ENCODE data around the gene MIS12. TPM values are rescaled to one million over a fixed set of nuclear protein-coding genes. Genes with fewer than 3 reads are reported as not detected.

Gene MIS12
- total and polyA plus RNA-seq, 4 donors: 4.3 to 18.6 (median 11.1) TPM

DNA sequence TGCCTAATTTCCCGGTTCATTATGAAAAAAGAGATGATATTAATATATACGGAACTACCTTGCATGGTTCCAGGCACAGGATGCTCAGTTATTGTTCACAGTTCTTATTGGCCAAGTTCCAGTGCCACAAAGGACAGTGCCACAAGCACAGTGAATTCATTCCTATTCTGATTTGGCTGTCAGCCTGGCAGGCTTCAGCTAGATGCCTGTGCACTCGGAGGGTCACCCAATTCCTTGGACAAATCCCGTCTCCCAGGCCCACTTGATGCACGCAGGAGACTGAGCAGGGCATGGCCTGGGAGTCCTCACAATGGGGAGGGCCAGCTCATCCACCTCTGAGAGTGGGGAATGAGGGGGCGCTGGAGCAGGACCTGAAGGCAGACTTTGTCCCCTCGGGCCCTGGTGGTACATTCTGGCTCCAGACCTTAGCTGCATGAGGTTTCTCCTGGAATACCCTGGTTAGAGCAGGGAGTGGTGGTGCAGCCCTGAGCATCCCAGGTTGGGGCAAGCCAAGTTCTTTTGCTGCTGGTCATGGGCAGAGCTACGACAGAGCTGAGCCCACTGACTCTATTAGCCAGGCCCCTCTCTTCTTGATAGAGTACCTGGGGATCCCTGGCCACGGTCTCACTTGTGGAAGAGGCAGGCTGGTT, 41.4 kb downstream of the MIS12 start (continued):
- TF ChIP-seq YY1 (IDR thresholded peaks at IDR 0.05): no peak
- no peak for TF ChIP-seq TAF1 (conservative IDR thresholded peaks at IDR 0.05)
- TF ChIP-seq, protein P1, sequence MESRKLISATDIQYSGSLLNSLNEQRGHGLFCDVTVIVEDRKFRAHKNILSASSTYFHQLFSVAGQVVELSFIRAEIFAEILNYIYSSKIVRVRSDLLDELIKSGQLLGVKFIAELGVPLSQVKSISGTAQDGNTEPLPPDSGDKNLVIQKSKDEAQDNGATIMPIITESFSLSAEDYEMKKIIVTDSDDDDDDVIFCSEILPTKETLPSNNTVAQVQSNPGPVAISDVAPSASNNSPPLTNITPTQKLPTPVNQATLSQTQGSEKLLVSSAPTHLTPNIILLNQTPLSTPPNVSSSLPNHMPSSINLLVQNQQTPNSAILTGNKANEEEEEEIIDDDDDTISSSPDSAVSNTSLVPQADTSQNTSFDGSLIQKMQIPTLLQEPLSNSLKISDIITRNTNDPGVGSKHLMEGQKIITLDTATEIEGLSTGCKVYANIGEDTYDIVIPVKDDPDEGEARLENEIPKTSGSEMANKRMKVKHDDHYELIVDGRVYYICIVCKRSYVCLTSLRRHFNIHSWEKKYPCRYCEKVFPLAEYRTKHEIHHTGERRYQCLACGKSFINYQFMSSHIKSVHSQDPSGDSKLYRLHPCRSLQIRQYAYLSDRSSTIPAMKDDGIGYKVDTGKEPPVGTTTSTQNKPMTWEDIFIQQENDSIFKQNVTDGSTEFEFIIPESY (IDR thresholded peaks at IDR 0.05): no peak
- no peak for TF ChIP-seq FOXA1 (IDR thresholded peaks at IDR 0.05)
- no peak for TF ChIP-seq FOXA2 (IDR thresholded peaks at IDR 0.05)
- no peak for TF ChIP-seq RXRA (IDR thresholded peaks at IDR 0.05)
- no peak for TF ChIP-seq JUND (IDR thresholded peaks at IDR 0.05)

DNA sequence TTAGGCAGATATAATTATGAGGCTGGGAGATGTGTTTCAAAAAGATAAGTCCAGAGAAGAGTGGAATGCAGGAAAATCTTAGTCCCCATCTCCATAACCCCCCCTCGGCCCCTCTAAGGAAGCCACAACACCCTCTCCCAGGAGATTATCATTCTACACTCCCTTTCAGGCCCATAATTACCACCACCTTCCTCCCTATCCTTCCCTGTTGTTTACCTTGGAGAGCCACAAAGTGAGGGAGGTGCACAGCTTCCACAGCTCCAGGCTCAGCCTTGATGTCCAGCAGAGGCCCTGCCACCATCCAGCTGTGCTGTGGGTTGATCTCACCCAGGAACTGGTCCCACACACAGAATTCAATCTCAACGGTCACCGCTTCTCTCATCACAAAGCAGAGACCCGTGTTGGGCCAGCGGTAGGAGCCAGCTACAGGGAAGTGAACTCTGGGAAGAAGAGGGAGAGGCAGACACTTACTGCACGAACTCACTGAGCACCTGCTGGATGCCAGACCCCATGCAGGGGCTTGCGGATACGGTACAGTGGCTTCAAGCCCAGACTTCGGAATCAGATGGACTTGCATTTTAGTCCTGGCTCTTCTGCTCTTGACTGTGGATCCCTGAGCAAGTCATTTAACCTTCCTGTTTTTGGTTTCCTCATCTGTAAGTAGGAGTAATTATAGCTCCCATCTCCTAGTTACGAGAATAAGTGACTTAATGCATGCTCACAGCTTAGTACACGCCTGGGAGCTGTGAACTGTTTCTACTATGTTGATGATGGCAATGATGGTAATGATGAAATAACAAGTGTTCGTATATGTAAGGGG, 44.1 kb downstream of the MIS12 start:
- Histone ChIP-seq H3K27me3 (ENCODE audit: control insufficient read depth in 4 of 4, insufficient read depth in 4 of 4, low read length in 3 of 4) (no peaks in the 10 kb centered on the region), H3K36me3 (ENCODE audit: control insufficient read depth in 4 of 4, insufficient read depth in 3 of 4, low read depth in 1 of 4, low read length in 3 of 4) (peaks cover 0 to 3% (median 0%) of the 10 kb centered on the region in 4 donors), H3K4me1 (ENCODE audit: control insufficient read depth in 4 of 4, insufficient read depth in 4 of 4, low read length in 3 of 4) (no peaks in the 10 kb centered on the region), H3K27ac (ENCODE audit: low read depth in 1 of 2, low read length in 2 of 2) (no peak overlapping the region), H3K4me3 (ENCODE audit: low read depth in 1 of 3, low read length in 3 of 3) (no peak overlapping the region), H3K9me3 (ENCODE audit: control insufficient read depth in 4 of 4, low read length in 3 of 4) (no peaks in the 10 kb centered on the region), H3K9ac (ENCODE audit: low read depth in 1 of 2, low read length in 2 of 2) (no peak overlapping the region)
- TF ChIP-seq, protein P2, sequence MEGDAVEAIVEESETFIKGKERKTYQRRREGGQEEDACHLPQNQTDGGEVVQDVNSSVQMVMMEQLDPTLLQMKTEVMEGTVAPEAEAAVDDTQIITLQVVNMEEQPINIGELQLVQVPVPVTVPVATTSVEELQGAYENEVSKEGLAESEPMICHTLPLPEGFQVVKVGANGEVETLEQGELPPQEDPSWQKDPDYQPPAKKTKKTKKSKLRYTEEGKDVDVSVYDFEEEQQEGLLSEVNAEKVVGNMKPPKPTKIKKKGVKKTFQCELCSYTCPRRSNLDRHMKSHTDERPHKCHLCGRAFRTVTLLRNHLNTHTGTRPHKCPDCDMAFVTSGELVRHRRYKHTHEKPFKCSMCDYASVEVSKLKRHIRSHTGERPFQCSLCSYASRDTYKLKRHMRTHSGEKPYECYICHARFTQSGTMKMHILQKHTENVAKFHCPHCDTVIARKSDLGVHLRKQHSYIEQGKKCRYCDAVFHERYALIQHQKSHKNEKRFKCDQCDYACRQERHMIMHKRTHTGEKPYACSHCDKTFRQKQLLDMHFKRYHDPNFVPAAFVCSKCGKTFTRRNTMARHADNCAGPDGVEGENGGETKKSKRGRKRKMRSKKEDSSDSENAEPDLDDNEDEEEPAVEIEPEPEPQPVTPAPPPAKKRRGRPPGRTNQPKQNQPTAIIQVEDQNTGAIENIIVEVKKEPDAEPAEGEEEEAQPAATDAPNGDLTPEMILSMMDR (IDR thresholded peaks at IDR 0.05; ENCODE audit: low read depth, low read length, missing input control): no peak
- TF ChIP-seq EGR1 (IDR thresholded peaks at IDR 0.05; ENCODE audit: low read depth in 2 of 2) (no peak), NR2F2 (IDR thresholded peaks at IDR 0.05) (no peak), FOXA2 (IDR thresholded peaks at IDR 0.05) (no peak), TAF1 (conservative IDR thresholded peaks at IDR 0.05) (no peak), RXRA (IDR thresholded peaks at IDR 0.05) (no peak), YY1 (IDR thresholded peaks at IDR 0.05) (no peak), GABPA (IDR thresholded peaks at IDR 0.05 in 1 of 2, conservative IDR thresholded peaks at IDR 0.05 in 1 of 2) (no peak), SP1 (IDR thresholded peaks at IDR 0.05) (no peak), FOXA1 (IDR thresholded peaks at IDR 0.05) (no peak), HNF4G (IDR thresholded peaks at IDR 0.05) (no peak), HNF4A (conservative IDR thresholded peaks at IDR 0.05) (no peak), JUND (IDR thresholded peaks at IDR 0.05) (no peak), RAD21 (IDR thresholded peaks at IDR 0.05) (no peak)
- TF ChIP-seq, protein P1 (IDR thresholded peaks at IDR 0.05): no peak
- TF ChIP-seq, protein P3, sequence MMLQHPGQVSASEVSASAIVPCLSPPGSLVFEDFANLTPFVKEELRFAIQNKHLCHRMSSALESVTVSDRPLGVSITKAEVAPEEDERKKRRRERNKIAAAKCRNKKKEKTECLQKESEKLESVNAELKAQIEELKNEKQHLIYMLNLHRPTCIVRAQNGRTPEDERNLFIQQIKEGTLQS (IDR thresholded peaks at IDR 0.05): no peak
- TF ChIP-seq, protein P4, sequence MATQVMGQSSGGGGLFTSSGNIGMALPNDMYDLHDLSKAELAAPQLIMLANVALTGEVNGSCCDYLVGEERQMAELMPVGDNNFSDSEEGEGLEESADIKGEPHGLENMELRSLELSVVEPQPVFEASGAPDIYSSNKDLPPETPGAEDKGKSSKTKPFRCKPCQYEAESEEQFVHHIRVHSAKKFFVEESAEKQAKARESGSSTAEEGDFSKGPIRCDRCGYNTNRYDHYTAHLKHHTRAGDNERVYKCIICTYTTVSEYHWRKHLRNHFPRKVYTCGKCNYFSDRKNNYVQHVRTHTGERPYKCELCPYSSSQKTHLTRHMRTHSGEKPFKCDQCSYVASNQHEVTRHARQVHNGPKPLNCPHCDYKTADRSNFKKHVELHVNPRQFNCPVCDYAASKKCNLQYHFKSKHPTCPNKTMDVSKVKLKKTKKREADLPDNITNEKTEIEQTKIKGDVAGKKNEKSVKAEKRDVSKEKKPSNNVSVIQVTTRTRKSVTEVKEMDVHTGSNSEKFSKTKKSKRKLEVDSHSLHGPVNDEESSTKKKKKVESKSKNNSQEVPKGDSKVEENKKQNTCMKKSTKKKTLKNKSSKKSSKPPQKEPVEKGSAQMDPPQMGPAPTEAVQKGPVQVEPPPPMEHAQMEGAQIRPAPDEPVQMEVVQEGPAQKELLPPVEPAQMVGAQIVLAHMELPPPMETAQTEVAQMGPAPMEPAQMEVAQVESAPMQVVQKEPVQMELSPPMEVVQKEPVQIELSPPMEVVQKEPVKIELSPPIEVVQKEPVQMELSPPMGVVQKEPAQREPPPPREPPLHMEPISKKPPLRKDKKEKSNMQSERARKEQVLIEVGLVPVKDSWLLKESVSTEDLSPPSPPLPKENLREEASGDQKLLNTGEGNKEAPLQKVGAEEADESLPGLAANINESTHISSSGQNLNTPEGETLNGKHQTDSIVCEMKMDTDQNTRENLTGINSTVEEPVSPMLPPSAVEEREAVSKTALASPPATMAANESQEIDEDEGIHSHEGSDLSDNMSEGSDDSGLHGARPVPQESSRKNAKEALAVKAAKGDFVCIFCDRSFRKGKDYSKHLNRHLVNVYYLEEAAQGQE (IDR thresholded peaks at IDR 0.05): no peak
- TF ChIP-seq, protein P5, sequence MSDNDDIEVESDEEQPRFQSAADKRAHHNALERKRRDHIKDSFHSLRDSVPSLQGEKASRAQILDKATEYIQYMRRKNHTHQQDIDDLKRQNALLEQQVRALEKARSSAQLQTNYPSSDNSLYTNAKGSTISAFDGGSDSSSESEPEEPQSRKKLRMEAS (IDR thresholded peaks at IDR 0.05): no peak
- WGBS: 83% methylated on average over 12 of the region's 12 CpGs
- DNase-seq (ENCODE audit: low spot score): no peak

Measured in liver (tissue), 9 donors.